ENCODE measurements around the gene CDC5L.

CDC5L gene

DNA sequence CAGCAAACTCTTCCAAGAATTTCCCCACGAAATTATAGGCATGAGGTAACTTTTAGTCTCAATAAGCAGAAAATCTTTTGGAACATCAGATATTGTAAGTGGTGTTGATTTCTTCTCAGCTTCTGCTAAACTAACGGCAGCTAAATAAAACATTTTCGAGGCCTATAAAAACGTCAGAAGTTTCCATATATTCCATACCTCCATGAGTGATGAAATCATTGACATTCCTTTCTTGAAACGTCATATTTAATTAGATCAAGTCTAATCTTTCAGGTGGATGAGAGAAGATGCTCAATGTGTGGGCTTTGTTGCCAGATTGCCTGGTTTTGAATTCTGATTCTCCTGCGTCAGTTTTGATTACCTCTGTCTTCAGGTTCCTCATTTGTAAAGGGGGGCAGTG is 81.3 kb downstream of the CDC5L start:
- no peak for DNase-seq
- H3K36me3 ChIP-seq: no peaks in the 10 kb centered on the region
- TF ChIP-seq, protein P1, sequence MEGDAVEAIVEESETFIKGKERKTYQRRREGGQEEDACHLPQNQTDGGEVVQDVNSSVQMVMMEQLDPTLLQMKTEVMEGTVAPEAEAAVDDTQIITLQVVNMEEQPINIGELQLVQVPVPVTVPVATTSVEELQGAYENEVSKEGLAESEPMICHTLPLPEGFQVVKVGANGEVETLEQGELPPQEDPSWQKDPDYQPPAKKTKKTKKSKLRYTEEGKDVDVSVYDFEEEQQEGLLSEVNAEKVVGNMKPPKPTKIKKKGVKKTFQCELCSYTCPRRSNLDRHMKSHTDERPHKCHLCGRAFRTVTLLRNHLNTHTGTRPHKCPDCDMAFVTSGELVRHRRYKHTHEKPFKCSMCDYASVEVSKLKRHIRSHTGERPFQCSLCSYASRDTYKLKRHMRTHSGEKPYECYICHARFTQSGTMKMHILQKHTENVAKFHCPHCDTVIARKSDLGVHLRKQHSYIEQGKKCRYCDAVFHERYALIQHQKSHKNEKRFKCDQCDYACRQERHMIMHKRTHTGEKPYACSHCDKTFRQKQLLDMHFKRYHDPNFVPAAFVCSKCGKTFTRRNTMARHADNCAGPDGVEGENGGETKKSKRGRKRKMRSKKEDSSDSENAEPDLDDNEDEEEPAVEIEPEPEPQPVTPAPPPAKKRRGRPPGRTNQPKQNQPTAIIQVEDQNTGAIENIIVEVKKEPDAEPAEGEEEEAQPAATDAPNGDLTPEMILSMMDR (IDR thresholded peaks at IDR 0.05; ENCODE audit: low read depth, low read length): no peak
- no peaks in the 10 kb centered on the region for H3K9me3 ChIP-seq (ENCODE audit: severe bottlenecking)
- no peak overlapping the region for H3K4me3 ChIP-seq (ENCODE audit: low read depth, low read length)
- no peak overlapping the region for H3K27ac ChIP-seq
- H3K27me3 ChIP-seq (ENCODE audit: insufficient read depth, low read depth, severe bottlenecking): no peaks in the 10 kb centered on the region

DNA sequence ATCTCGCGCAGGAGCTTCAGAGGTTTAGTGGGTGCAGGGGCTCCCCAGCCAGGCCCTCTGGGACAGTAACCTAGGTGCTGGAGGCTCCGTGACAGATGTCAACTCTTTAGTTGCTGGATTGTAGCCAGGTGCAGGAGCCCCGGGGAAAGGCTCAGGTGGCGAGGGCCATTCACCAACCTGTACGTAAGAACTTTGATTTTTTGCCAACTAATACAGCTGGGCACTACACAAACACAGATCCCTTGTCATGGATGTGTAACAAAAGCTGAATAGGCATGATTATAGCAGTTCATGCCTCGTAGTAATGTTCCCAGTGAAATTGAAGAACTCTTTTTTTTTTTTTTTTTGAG is 82.6 kb downstream of the CDC5L start:
- TF ChIP-seq, protein P1 (IDR thresholded peaks at IDR 0.05; ENCODE audit: low read depth, low read length): no peak
- Histone ChIP-seq H3K36me3 (no peaks in the 10 kb centered on the region), H3K27me3 (ENCODE audit: insufficient read depth, low read depth, severe bottlenecking) (no peaks in the 10 kb centered on the region), H3K4me3 (ENCODE audit: low read depth, low read length) (no peak overlapping the region), H3K9me3 (ENCODE audit: severe bottlenecking) (no peaks in the 10 kb centered on the region), H3K27ac (no peak overlapping the region)
- no peak for DNase-seq

DNA sequence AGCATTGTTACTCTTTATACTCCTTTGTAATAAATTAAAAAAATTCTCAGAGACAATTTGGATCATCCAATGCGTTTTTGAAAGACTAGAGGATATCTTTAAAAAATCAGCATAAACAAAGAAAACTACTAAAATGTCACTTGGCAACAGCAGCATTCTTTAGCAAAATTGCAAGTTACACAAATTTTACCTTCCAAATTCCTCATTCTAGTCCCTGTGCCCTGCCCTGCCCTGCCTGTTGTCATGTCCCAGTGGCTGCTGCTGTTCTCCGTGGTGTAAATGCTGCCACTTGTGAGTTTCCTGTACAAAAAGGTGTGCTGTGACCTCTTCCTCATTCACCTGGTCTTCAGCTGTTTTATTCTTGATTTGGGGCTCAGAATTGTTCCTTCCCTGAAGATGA is 83.2 kb downstream of the CDC5L start:
- no peak for DNase-seq
- no peaks in the 10 kb centered on the region for H3K9me3 ChIP-seq (ENCODE audit: severe bottlenecking)
- no peak overlapping the region for H3K27ac ChIP-seq
- TF ChIP-seq, protein P1 (IDR thresholded peaks at IDR 0.05; ENCODE audit: low read depth, low read length): no peak
- H3K27me3 ChIP-seq (ENCODE audit: insufficient read depth, low read depth, severe bottlenecking): no peaks in the 10 kb centered on the region
- no peak overlapping the region for H3K4me3 ChIP-seq (ENCODE audit: low read depth, low read length)
- no peaks in the 10 kb centered on the region for H3K36me3 ChIP-seq

DNA sequence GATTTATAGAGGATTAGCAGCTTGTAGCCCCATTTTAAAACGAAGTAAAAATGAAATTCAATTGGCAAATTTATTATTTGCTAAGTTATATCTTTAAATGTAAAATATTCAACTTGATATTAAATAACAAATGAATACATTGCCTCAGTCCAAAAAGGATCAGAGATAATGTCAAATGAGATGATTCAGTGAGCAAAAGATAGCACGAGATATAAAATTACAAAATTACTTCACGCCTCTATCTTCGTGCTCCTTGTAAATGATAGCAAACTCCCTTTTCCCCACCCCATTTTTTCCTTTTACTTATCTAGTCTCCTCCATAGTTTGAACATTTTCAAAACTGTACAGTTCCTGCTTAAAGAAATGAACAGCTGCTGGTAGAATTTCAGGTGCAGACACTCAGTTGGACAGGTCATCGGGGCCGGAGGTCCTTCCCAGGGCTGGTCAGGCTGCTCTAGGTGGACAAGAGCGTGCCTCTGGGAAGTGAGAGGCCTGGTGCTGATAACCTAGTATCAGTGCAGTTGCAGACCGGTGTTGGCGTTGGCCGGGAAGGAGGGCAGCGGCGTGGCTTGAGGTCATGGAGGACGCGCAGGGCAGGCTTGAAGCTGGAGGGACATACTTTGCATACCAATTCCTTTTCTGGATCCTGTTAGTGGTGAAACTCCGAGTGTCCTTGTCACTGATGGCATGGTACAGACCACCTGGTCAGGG is 83.9 kb downstream of the CDC5L start:
- H3K4me3 ChIP-seq (ENCODE audit: low read depth, low read length): no peak overlapping the region
- H3K27ac ChIP-seq: no peak overlapping the region
- H3K36me3 ChIP-seq: no peaks in the 10 kb centered on the region
- H3K9me3 ChIP-seq (ENCODE audit: severe bottlenecking): no peaks in the 10 kb centered on the region
- no peaks in the 10 kb centered on the region for H3K27me3 ChIP-seq (ENCODE audit: insufficient read depth, low read depth, severe bottlenecking)
- no peak for DNase-seq
- TF ChIP-seq, protein P1 (IDR thresholded peaks at IDR 0.05; ENCODE audit: low read depth, low read length): no peak

DNA sequence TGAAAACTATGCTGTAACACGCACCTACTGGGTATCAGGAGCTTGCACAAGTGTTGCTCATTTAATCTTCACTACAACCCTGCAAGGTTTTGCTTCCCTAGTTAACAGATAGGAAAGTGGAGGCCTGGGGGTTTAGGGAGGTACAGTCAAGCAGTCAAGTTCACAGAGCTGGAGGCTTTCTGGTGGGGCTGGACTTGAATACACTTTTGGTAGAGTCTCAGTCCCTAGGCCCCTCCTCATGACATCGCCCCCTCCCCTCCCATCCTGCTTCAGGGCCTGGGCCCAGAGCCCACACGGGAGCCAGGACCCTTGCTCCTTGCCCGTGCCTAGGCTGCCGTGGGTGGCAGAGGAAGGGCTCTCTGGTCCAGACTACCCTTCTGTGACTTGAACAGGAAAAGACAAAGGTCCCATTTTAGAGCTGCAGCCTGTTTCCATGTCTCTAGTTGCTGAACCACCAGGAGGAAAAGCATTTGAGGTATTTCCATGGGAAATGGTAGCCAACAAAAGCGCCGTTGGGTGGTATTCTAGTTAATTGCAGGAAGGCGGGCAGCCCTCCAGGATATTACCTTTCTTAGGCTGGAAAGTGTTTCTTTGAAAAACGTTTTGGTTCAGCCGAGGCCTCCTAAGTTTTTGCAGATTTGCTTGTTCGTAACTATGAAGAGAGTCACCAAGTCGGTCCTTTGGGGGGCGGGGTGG is 84.9 kb downstream of the CDC5L start:
- H3K36me3 ChIP-seq: no peaks in the 10 kb centered on the region
- no peak overlapping the region for H3K27ac ChIP-seq
- no peak overlapping the region for H3K4me3 ChIP-seq (ENCODE audit: low read depth, low read length)
- no peak for DNase-seq
- H3K9me3 ChIP-seq (ENCODE audit: severe bottlenecking): no peaks in the 10 kb centered on the region
- no peaks in the 10 kb centered on the region for H3K27me3 ChIP-seq (ENCODE audit: insufficient read depth, low read depth, severe bottlenecking)
- TF ChIP-seq, protein P1 (IDR thresholded peaks at IDR 0.05; ENCODE audit: low read depth, low read length): no peak
